ENCODE results near the gene PRDM16.

Gene PRDM16

DNA sequence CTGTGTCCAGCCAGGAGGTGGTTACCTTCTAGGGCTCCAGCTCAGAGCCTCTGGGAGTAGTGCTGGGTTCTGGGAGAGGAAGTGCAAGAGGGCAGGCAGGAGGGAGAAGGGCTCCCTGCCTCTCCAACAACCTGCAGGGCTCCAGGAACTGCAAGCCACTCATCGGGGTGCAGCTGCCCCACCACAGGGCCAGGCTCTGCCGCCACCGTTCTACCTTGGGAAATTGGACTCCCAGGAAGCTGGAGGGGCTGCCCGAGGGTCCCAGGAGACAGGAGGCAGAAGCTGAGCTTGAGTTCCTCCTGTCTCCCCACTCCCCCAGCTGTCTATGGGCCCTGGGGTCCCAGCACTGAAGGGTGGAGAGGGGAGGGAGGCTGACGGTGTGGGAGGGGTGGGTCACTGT, 7.4 kb upstream of the PRDM16 start:
- TF ChIP-seq, protein P1, sequence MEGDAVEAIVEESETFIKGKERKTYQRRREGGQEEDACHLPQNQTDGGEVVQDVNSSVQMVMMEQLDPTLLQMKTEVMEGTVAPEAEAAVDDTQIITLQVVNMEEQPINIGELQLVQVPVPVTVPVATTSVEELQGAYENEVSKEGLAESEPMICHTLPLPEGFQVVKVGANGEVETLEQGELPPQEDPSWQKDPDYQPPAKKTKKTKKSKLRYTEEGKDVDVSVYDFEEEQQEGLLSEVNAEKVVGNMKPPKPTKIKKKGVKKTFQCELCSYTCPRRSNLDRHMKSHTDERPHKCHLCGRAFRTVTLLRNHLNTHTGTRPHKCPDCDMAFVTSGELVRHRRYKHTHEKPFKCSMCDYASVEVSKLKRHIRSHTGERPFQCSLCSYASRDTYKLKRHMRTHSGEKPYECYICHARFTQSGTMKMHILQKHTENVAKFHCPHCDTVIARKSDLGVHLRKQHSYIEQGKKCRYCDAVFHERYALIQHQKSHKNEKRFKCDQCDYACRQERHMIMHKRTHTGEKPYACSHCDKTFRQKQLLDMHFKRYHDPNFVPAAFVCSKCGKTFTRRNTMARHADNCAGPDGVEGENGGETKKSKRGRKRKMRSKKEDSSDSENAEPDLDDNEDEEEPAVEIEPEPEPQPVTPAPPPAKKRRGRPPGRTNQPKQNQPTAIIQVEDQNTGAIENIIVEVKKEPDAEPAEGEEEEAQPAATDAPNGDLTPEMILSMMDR (IDR thresholded peaks at IDR 0.05; ENCODE audit: low read depth, low read length): no peak
- DNase-seq (ENCODE audit: low read depth in 2 of 2): no peak
- no peak overlapping the region for H3K4me3 ChIP-seq (replicated peaks in 1 of 2; ENCODE audit: low read depth in 2 of 2, low read length in 2 of 2)

DNA sequence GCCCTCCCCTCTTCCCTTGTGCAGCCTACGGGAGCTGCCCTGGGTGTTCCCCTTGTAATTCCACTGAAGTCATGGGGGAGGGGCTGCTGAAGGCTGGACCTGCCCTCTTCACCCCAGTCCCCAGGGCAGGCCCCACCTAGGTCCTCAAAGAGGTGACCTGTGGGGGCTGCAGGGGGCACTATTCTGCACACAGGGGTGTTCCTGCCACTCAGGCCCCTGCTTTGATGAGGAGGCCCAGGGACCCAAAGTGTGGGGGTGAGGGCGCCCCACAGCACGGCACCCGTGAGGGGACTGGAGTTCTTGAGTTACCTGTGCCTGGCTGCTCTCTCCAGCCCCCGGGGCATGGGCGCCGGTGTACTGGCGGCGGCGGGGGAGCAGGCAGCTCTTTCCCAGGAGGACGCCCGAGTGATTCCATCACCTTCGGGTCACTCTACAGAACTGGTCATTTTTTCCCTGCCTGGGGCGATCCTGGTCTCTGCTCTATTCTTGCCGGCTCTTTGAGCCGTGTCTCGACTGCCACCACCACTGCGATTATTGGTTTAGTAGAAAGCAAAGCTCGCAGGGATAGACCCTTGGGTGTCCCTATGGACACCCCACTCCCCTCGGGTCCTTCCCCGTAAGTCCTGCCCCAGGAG, 6.9 kb upstream of the PRDM16 start:
- DNase-seq (ENCODE audit: low read depth in 2 of 2): no peak

DNA sequence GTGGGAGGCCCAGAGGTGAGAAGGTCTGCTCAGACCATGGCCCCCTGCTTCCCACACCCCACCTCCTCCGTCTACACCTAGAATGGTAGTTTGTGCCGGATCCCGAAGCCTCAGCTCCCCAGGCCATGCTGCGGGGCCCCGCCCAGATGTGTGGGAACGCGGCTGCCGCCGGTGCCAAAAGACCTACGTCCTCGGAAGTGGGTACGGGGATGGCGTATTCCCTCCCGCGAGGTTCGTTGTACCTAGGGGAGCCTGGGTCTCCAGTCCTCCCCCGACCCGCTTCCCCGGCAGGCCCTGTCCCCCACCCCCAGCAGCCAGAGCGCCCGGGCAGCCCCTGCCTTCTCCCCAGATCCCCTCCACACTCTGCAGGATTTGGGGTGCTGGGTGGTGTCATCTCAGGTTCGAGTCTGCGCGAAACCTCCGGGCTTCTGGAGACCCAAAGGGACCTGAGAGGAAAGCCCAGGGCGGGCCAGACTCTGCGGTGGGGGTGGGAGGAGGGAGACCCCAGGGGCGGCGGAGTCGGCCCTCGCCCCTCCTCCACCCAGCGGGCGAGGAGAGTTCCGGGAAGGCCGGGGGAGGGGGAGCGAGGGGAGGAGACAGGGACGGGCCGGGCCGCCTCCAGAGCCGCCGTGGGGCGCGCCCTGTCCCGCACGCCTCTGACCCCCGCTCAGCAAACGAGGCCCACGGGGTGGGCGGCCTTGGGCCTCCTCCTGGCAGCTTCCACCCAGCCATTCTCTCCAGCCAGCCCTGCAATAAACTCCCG, 6.2 kb upstream of the PRDM16 start:
- H3K4me3 ChIP-seq (replicated peaks in 1 of 2; ENCODE audit: low read depth in 2 of 2, low read length in 2 of 2): no peak overlapping the region
- TF ChIP-seq, protein P1 (IDR thresholded peaks at IDR 0.05; ENCODE audit: low read depth, low read length): no peak
- DNase-seq (ENCODE audit: low read depth in 2 of 2): no peak

More for the DNA sequence above, 6.9 kb upstream of the PRDM16 start:
- H3K4me3 ChIP-seq (replicated peaks in 1 of 2; ENCODE audit: low read depth in 2 of 2, low read length in 2 of 2): no peak overlapping the region
- TF ChIP-seq, protein P1 (IDR thresholded peaks at IDR 0.05; ENCODE audit: low read depth, low read length): no peak

DNA sequence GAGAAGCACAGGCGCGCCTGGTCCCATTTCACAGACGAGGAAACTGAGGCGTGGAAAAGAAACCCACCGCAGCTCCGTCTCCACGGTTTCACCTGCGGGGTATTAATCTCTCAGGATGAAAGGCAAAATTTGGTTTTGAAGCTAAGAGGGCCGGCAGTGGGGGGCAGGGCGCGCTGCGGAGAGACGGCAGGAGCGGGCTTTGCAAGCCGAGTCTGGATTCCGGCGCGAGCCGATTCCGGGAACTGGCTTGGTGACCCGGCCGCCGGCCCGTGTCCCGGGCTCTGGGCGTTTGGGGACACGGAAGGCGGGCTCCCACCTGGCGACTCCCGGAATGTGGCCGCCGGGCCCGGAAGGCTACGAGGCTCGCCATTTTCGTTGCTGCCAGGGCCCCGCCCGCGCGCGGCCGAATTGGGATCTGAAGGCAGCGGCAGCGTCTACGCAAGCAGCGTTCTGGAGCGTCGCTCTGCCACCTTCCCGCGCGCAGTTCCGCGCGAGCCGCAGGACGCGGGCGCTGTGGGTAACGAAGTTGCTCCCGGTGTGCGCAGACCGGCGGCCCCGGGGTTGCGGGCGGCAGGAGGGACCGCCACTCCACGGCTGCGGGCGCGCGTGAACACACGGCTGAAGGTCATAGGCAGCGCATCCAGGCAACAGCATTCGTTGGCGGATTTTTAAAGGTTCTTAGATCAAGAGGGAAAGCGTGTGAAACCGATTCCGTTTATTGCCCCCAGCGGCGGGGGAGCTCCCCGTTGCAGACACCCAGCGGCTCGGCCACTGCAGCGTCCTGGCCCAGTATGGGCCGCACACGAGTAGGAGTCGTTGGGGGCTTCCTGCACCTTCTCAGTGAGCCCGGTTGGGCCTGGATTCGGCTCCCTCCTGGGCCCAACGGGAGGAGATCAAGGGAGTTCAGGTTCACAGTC, 5.4 kb upstream of the PRDM16 start:
- TF ChIP-seq, protein P1 (IDR thresholded peaks at IDR 0.05; ENCODE audit: low read depth, low read length): no peak
- DNase-seq (ENCODE audit: low read depth in 2 of 2): no peak

DNA sequence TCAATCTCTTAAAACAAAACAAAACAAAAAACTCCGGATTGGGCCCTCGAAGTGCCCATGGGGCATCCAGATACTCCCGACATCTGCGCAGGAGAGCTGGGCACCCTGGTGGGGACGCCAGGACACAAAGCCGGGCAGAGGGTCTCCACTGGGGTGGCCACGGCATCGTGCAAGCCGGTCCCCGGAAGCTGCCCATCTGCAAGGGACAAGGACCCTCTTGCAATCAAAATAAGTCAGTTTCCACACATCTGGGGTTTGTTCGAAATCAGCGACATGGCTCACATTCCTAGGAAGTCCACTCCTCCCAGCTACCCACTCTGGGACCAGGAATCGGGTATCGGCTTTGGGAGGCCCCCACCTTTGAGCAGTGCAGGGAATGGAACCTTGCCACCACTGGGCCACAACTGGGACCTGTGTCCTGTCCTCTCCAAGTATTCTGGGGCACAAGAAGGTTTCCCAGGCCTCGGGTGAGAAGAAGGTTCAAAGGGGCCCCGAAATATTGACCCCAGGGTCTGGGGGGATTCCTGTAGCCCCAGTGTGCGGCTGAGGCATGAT, 4.6 kb upstream of the PRDM16 start:
- no peak for DNase-seq (ENCODE audit: low read depth in 2 of 2)
- TF ChIP-seq, protein P1 (IDR thresholded peaks at IDR 0.05; ENCODE audit: low read depth, low read length): no peak
- H3K4me3 ChIP-seq (replicated peaks in 1 of 2; ENCODE audit: low read depth in 2 of 2, low read length in 2 of 2): no peak overlapping the region

More for the DNA sequence above, 5.4 kb upstream of the PRDM16 start:
- H3K4me3 ChIP-seq (replicated peaks in 1 of 2; ENCODE audit: low read depth in 2 of 2, low read length in 2 of 2): no peak overlapping the region

DNA sequence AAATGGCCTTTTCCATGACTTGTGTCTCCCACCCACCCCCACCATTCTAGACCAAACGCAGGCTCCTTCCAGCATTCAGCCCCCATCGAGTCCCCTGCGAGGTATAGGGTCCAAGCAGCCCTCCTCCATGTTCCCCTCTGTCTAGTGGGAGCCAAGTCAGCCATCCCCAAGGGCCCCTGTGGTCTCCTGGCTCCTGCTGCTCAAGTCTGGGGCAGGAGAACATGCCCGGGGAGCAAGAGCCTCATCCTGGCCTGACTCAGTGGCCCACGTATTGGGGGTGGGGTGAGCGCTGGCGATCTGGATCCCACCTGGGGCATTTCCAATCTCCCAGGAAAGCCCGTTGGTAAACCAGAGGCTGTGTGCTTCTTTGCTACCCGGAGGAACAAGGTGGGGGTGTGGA, 4.1 kb upstream of the PRDM16 start:
- H3K4me3 ChIP-seq (replicated peaks in 1 of 2; ENCODE audit: low read depth in 2 of 2, low read length in 2 of 2): no peak overlapping the region
- TF ChIP-seq, protein P1 (IDR thresholded peaks at IDR 0.05; ENCODE audit: low read depth, low read length): no peak
- no peak for DNase-seq (ENCODE audit: low read depth in 2 of 2)

Measured in cardiac fibroblast (primary cell).